Endothelial cell (in vitro differentiated cells): ENCODE results near the gene ANKRD10. TPM values are rescaled to one million over a fixed set of nuclear protein-coding genes. Genes with fewer than 3 reads are reported as not detected.

Experiments
- DNase-seq: peaks from one replicate; pipeline ENCODE4 v3.0.0; 2021; ENCODE audit warnings: low spot score
- H3K27ac Mint-ChIP-seq: one replicate; pipeline ENCODE4 v1.8.0; 2021; ENCODE audit warnings: mixed read lengths, inconsistent platforms; ENCODE audit not compliant: unreplicated experiment
- H3K27me3 Mint-ChIP-seq: one replicate; pipeline ENCODE4 v1.8.0; 2021; ENCODE audit warnings: mild to moderate bottlenecking, moderate library complexity, mixed read lengths, inconsistent platforms; ENCODE audit not compliant: unreplicated experiment
- H3K36me3 Mint-ChIP-seq: one replicate; pipeline ENCODE4 v1.8.0; 2021; ENCODE audit warnings: mild to moderate bottlenecking, low read depth, mixed read lengths, inconsistent platforms; ENCODE audit not compliant: unreplicated experiment
- H3K4me1 Mint-ChIP-seq: one replicate; pipeline ENCODE4 v1.8.0; 2021; ENCODE audit warnings: mild to moderate bottlenecking, mixed read lengths, inconsistent platforms; ENCODE audit not compliant: unreplicated experiment
- H3K4me3 Mint-ChIP-seq: one replicate; pipeline ENCODE4 v1.8.0; 2021; ENCODE audit warnings: mild to moderate bottlenecking, mixed read lengths, inconsistent platforms; ENCODE audit not compliant: unreplicated experiment
- H3K9me3 Mint-ChIP-seq: one replicate; pipeline ENCODE4 v1.8.0; 2021; ENCODE audit warnings: mixed read lengths, inconsistent platforms; ENCODE audit not compliant: unreplicated experiment
- CTCF ChIP-seq: fragments of 200-600 bp; sonication (generic); IDR thresholded peaks from one replicate; pipeline ENCODE4 v1.5.0; 2021; ENCODE audit warnings: antibody characterized with exemption; ENCODE audit not compliant: unreplicated experiment
- total RNA-seq: library from RNA; stranded (reverse); fragmentation: NEBNext Ultra II Directional; extraction: Animal tissue kit (Norgen Biotek cat#: 25700); gene quantifications from one replicate; pipeline ENCODE4 v1.2.1, GENCODE V29; 2021; ENCODE audit not compliant: unreplicated experiment

Gene ANKRD10
- total RNA-seq, 1 donor from 2014 or later: 160 TPM

DNA sequence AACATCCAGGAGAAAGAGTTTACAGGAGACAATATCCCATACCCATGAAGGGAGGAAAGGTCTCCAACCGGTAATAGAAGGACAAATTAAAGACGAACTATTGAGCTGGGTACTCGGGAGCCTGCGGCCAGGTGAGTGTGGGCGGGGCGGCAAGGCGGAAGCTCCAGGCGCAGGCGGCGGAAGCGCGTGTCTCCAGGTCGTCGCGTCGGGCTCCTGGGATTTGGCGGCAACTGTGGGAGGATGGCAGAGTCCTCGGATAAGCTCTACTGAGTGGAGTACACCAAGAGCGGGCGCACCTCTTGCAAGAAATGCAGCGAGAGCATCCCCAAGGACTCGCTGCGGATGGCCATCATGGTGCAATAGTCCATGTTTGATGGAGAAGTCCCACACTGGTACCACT lies 21.6 kb upstream of the ANKRD10 start:
- Mint-ChIP-seq H3K4me3 (no peak overlapping the region), H3K27me3 (peaks cover 5% of the 10 kb centered on the region)
- TF ChIP-seq CTCF: no peak

DNA sequence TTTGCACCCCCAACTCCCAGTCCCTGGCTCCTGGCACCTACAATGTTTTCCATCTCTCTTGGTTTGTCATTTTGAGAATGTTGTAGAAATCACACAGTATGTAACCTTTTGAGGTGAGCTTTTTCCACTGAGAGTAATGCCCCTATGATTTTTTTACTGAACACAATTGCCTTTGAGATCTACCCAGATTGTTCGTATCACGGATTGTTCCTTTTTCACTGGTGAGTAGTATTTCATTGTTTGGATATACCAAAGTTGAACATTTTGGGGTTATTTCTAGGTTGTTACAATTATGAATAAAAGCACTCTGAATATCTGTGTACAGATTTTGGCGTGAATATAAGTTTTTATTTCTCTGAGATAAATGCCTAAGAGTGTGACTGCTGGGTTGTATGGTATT lies 17.7 kb upstream of the ANKRD10 start:
- H3K9me3 Mint-ChIP-seq: peaks cover 21% of the 10 kb centered on the region
- no peaks in the 10 kb centered on the region for H3K4me1 Mint-ChIP-seq
- TF ChIP-seq CTCF: no peak
- peaks cover 12% of the 10 kb centered on the region for H3K36me3 Mint-ChIP-seq
- DNase-seq: no peak
- H3K4me3 Mint-ChIP-seq: no peak overlapping the region
- peaks cover 5% of the 10 kb centered on the region for H3K27me3 Mint-ChIP-seq
- H3K27ac Mint-ChIP-seq: no peak overlapping the region

More for the DNA sequence above, 21.6 kb upstream of the ANKRD10 start:
- Mint-ChIP-seq H3K4me1 (no peaks in the 10 kb centered on the region), H3K27ac (no peak overlapping the region), H3K9me3 (peaks cover 21% of the 10 kb centered on the region), H3K36me3 (peaks cover 19% of the 10 kb centered on the region)
- DNase-seq: no peak

- H3K36me3 Mint-ChIP-seq: peaks cover 4% of the 10 kb centered on the region
- no peak overlapping the region for H3K27ac Mint-ChIP-seq
- H3K4me1 Mint-ChIP-seq: peaks cover 3% of the 10 kb centered on the region
- H3K27me3 Mint-ChIP-seq: peaks cover 3% of the 10 kb centered on the region
- H3K9me3 Mint-ChIP-seq: peaks cover 9% of the 10 kb centered on the region
- TF ChIP-seq CTCF: no peak
- DNase-seq: no peak
- H3K4me3 Mint-ChIP-seq: no peak overlapping the region
Observed at GRCh38 chr13:110929104-110929777, 14.4 kb upstream of the ANKRD10 start.

- H3K27me3 Mint-ChIP-seq: no peaks in the 10 kb centered on the region
- no peaks in the 10 kb centered on the region for H3K36me3 Mint-ChIP-seq
- peak; percentile 31 for TF ChIP-seq CTCF
- peaks cover 14% of the 10 kb centered on the region for H3K4me1 Mint-ChIP-seq
- DNase-seq: peak; percentile 30
- H3K27ac Mint-ChIP-seq: no peak overlapping the region
- H3K4me3 Mint-ChIP-seq: no peak overlapping the region
- no peaks in the 10 kb centered on the region for H3K9me3 Mint-ChIP-seq
Observed at GRCh38 chr13:110925023-110925612, 10.2 kb upstream of the ANKRD10 start.

DNA sequence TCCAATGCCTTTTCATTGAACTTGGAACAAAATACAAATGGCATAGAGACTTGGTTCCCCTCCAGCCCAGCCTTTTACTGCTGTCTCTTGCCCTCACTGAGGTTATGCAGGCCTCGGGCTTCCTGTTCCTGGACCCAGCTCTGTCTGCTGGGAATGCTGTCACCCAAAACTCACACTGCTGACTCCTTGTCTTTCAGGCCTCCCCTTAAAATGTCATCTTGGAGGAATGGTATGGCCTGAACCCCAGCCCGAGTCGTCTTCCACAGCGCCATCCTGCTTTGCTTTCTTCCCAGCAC lies 9.7 kb upstream of the ANKRD10 start:
- no peak for DNase-seq
- Mint-ChIP-seq H3K27me3 (no peaks in the 10 kb centered on the region), H3K9me3 (no peaks in the 10 kb centered on the region), H3K36me3 (no peaks in the 10 kb centered on the region), H3K4me1 (peaks cover 14% of the 10 kb centered on the region), H3K4me3 (no peak overlapping the region), H3K27ac (no peak overlapping the region)
- TF ChIP-seq CTCF: no peak
